ENCODE measurements around the gene PIP5KL1.

DNA sequence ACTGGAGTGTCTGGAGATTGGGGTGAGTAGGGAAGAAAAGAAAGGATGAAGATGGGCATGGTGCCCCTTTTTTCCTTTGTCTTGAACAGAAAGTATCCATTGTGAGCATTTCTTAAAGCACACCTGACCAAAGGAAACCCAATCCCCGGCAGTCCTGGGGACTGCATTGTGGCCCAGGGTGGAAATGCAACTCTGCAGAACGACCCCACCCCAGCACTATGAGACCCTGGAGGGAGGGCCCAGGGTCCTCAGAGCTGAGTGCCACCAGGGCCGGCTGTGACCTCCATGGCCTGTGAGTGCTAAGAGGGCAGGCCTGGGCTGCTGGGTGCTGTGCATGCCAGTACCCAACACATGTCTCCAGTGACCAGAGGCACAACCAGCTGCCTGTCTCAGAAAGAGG is 31.7 kb upstream of the PIP5KL1 start:
- TF ChIP-seq CTCF (conservative IDR thresholded peaks at IDR 0.05; ENCODE audit: low read depth, low read length) (no peak), EZH2 (IDR thresholded peaks at IDR 0.05; ENCODE audit: low read length, unreplicated experiment) (no peak), EZH2phosphoT487 (IDR thresholded peaks at IDR 0.05; ENCODE audit: borderline replicate concordance, low read length) (no peak)
